Endodermal cell (in vitro differentiated cells): Measurements from ENCODE around the gene TDRD10. TPM values are rescaled to one million over a fixed set of nuclear protein-coding genes. Genes with fewer than 3 reads are reported as not detected.

Experiments
- DNase-seq: peaks from one replicate; pipeline ENCODE4 v3.0.0-alpha.2; 2017
- H3K27ac ChIP-seq: 2 replicates; pipeline ENCODE4 v1.5.1; 2013; ENCODE audit warnings: mild to moderate bottlenecking, low read depth, low read length, moderate library complexity
- H3K27me3 ChIP-seq: 2 replicates; pipeline ENCODE4 v1.6.1; 2013; ENCODE audit warnings: mild to moderate bottlenecking, low read length, moderate library complexity; ENCODE audit not compliant: insufficient read depth, control insufficient read depth, poor library complexity, severe bottlenecking
- H3K36me3 ChIP-seq: 2 replicates; pipeline ENCODE4 v1.7.0; 2013; ENCODE audit warnings: mild to moderate bottlenecking, low read length, moderate library complexity; ENCODE audit not compliant: control insufficient read depth, insufficient read depth
- H3K4me1 ChIP-seq: one replicate; pipeline ENCODE4 v1.7.0; 2013; ENCODE audit warnings: low read length; ENCODE audit not compliant: control insufficient read depth, insufficient read depth
- H3K4me3 ChIP-seq: 2 replicates; pipeline ENCODE4 v1.5.1; 2013; ENCODE audit warnings: mild to moderate bottlenecking, low read length, moderate library complexity
- H3K9ac ChIP-seq: 2 replicates; pipeline ENCODE4 v1.6.1; 2013; ENCODE audit warnings: mild to moderate bottlenecking, low read length, moderate library complexity; ENCODE audit not compliant: poor library complexity, severe bottlenecking; ENCODE audit errors: extremely low read depth
- H3K9me3 ChIP-seq: 2 replicates; pipeline ENCODE4 v1.6.1; 2013; ENCODE audit warnings: mild to moderate bottlenecking, low read length, moderate library complexity; ENCODE audit not compliant: control insufficient read depth
- H3K27ac Mint-ChIP-seq: 2 replicates; pipeline ENCODE4 v1.8.0; 2020; ENCODE audit warnings: mixed read lengths
- H3K27me3 Mint-ChIP-seq: 2 replicates; pipeline ENCODE4 v1.8.0; 2021; ENCODE audit warnings: mild to moderate bottlenecking, mixed read lengths; ENCODE audit not compliant: insufficient read depth
- H3K36me3 Mint-ChIP-seq: 2 replicates; pipeline ENCODE4 v1.8.0; 2020; ENCODE audit warnings: low read depth, mixed read lengths
- H3K4me1 Mint-ChIP-seq: 2 replicates; pipeline ENCODE4 v1.8.0; 2020; ENCODE audit warnings: mixed read lengths
- H3K4me3 Mint-ChIP-seq: 2 replicates; pipeline ENCODE4 v1.8.0; 2020; ENCODE audit warnings: mild to moderate bottlenecking, moderate library complexity, mixed read lengths
- H3K9me3 Mint-ChIP-seq: 2 replicates; pipeline ENCODE4 v1.8.0; 2020; ENCODE audit warnings: mild to moderate bottlenecking, mixed read lengths
- WGBS, 2 experiments: methylation state at CpG; one replicate each; pipeline versions ENCODE4 v1.1.5 to v1.1.7; 2013; ENCODE audit warnings: missing lambda C conversion rate in 2 of 2, mixed read lengths in 1 of 2; ENCODE audit not compliant: insufficient coverage in 1 of 2, insufficient read length in 1 of 2; 5-methylcytosine and 5-hydroxymethylcytosine counted together
- total RNA-seq, 2 donors: library from RNA; stranded (reverse); fragmentation: NEBNext Ultra II Directional in 1 of 2; extraction: Animal tissue kit (Norgen Biotek cat#: 25700) in 1 of 2; gene quantifications; 2 replicates in 1 of 2; 3 replicates in 1 of 2; pipeline ENCODE4 v1.2.1, GENCODE V29; 2021
- TF ChIP-seq, protein P1 (sequence below): fragments of 200-600 bp; sonication (generic); conservative IDR thresholded peaks from 2 replicates; pipeline ENCODE4 v1.5.0; 2021; ENCODE audit warnings: antibody characterized with exemption, mild to moderate bottlenecking

Gene TDRD10
- total RNA-seq, 2 donors from 2014 or later: not detected

DNA sequence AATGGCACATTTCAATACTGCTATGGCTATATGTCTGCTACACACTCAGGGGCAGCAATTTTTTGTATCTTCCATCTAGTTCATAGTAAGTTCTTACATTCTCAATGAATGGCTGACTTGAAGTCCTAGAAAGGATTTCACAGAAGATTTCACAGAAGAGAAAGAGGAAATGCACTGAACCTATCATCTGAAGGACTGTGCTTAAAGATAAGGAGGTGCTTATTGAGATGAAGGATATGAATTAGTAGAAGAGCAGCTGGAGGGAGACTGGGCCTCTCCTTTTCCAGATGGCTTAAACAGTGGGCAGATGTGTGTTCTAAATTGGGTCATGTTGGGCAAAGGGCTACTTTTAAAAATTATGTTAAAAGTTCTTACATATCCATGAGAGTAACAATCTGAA, 91.4 kb downstream of the TDRD10 start:
- TF ChIP-seq, protein P1, sequence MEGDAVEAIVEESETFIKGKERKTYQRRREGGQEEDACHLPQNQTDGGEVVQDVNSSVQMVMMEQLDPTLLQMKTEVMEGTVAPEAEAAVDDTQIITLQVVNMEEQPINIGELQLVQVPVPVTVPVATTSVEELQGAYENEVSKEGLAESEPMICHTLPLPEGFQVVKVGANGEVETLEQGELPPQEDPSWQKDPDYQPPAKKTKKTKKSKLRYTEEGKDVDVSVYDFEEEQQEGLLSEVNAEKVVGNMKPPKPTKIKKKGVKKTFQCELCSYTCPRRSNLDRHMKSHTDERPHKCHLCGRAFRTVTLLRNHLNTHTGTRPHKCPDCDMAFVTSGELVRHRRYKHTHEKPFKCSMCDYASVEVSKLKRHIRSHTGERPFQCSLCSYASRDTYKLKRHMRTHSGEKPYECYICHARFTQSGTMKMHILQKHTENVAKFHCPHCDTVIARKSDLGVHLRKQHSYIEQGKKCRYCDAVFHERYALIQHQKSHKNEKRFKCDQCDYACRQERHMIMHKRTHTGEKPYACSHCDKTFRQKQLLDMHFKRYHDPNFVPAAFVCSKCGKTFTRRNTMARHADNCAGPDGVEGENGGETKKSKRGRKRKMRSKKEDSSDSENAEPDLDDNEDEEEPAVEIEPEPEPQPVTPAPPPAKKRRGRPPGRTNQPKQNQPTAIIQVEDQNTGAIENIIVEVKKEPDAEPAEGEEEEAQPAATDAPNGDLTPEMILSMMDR: no peak
- H3K27ac ChIP-seq: no peak overlapping the region
- Mint-ChIP-seq H3K27ac (no peak overlapping the region), H3K4me1 (peaks cover 4% of the 10 kb centered on the region), H3K27me3 (no peaks in the 10 kb centered on the region), H3K9me3 (no peaks in the 10 kb centered on the region), H3K36me3 (peaks cover 86% of the 10 kb centered on the region), H3K4me3 (no peak overlapping the region)
- H3K4me3 ChIP-seq: no peak overlapping the region
- no peak for DNase-seq
- no peaks in the 10 kb centered on the region for H3K9me3 ChIP-seq
- H3K36me3 ChIP-seq: peaks cover 96% of the 10 kb centered on the region
- H3K4me1 ChIP-seq: peaks cover 4% of the 10 kb centered on the region
- H3K9ac ChIP-seq: no peak overlapping the region
- no peaks in the 10 kb centered on the region for H3K27me3 ChIP-seq

- no peaks in the 10 kb centered on the region for H3K9me3 Mint-ChIP-seq
- Histone ChIP-seq H3K27ac (no peak overlapping the region), H3K4me1 (peaks cover 10% of the 10 kb centered on the region), H3K9ac (no peak overlapping the region), H3K4me3 (no peak overlapping the region), H3K9me3 (no peaks in the 10 kb centered on the region), H3K36me3 (peaks cover 82% of the 10 kb centered on the region), H3K27me3 (no peaks in the 10 kb centered on the region)
- peaks cover 75% of the 10 kb centered on the region for H3K36me3 Mint-ChIP-seq
- no peak for DNase-seq
- no peak overlapping the region for H3K27ac Mint-ChIP-seq
- no peaks in the 10 kb centered on the region for H3K27me3 Mint-ChIP-seq
- H3K4me1 Mint-ChIP-seq: peaks cover 16% of the 10 kb centered on the region
- H3K4me3 Mint-ChIP-seq: no peak overlapping the region
- WGBS, 2 experiments: 91 to 96% methylated on average over 4 to 7 of the region's 7 CpGs
- TF ChIP-seq, protein P1: no peak
Observed at GRCh38 chr1:154594811-154595210, 92.8 kb downstream of the TDRD10 start.

GRCh38 chr1:154595621-154596020, 93.6 kb downstream of the TDRD10 start:
- Mint-ChIP-seq H3K27me3 (no peaks in the 10 kb centered on the region), H3K9me3 (no peaks in the 10 kb centered on the region), H3K4me3 (no peak overlapping the region), H3K36me3 (peaks cover 75% of the 10 kb centered on the region), H3K27ac (no peak overlapping the region), H3K4me1 (peaks cover 18% of the 10 kb centered on the region)
- peaks cover 10% of the 10 kb centered on the region for H3K4me1 ChIP-seq
- no peak overlapping the region for H3K9ac ChIP-seq
- no peaks in the 10 kb centered on the region for H3K9me3 ChIP-seq
- 100% methylated on average over 1 of the region's 1 CpG; no CpG with 5 or more reads in 1 of the 2 experiments for WGBS, 2 experiments
- TF ChIP-seq, protein P1: no peak
- H3K27ac ChIP-seq: no peak overlapping the region
- H3K36me3 ChIP-seq: peaks cover 76% of the 10 kb centered on the region
- DNase-seq: no peak
- H3K4me3 ChIP-seq: no peak overlapping the region
- H3K27me3 ChIP-seq: no peaks in the 10 kb centered on the region

Other genes with a start within 250 kb of the TDRD10 start
- 10 to 100 TPM; 55.7 to 59.4 TPM for gene HAX1, start 229.6 kb upstream of the TDRD10 start, total RNA-seq
- gene AQP10, start 181.1 kb upstream of the TDRD10 start, total RNA-seq: not detected
- gene ATP8B2, start 176.7 kb upstream of the TDRD10 start, total RNA-seq: 10 to 100 TPM; 34.1 to 41.5 TPM
- 1 to 10 TPM in 1 of 2 donors, under 1 TPM in 1; 0.77 to 1.0 TPM for gene IL6R, start 96.9 kb upstream of the TDRD10 start, total RNA-seq
- gene SHE, start 193 bp downstream of the TDRD10 start, total RNA-seq: under 1 TPM; 0.24 to 0.35 TPM
- gene UBE2Q1, start 56.4 kb downstream of the TDRD10 start, total RNA-seq: 10 to 100 TPM; 83.0 to 94.7 TPM
- gene CHRNB2, start 65.6 kb downstream of the TDRD10 start, total RNA-seq: under 1 TPM; 0.18 to 0.55 TPM
- 100 to 1,000 TPM; 148 to 166 TPM for gene ADAR, start 106.0 kb downstream of the TDRD10 start, total RNA-seq